H1 (cell line): Measurements from ENCODE around the gene PTS. TPM values are rescaled to one million over a fixed set of nuclear protein-coding genes. Genes with fewer than 3 reads are reported as not detected.

ENCODE experiments used
- CTCF ChIA-PET: fragments of 300-600 bp; sonication (Branson Sonifier 250); formaldehyde crosslinking; loops from one replicate; lab custom pipeline; 2021; ENCODE audit not compliant: partially characterized antibody; lab: Charles Lee
- POLR2A ChIA-PET: fragments of 300-600 bp; sonication (Branson Sonifier 250); formaldehyde crosslinking; loops from one replicate; lab custom pipeline; 2021; ENCODE audit warnings: inconsistent platforms; ENCODE audit not compliant: partially characterized antibody; lab: Charles Lee
- DNase-seq, 2 experiments: peaks; one replicate each; pipeline versions ENCODE4 v3.0.0 to v3.0.0-alpha.2; 2010 to 2022; ENCODE audit warnings: low spot score in 2 of 2, low read depth in 1 of 2, mixed read lengths in 1 of 2
- FAIRE-seq: peaks from 2 replicates; lab custom pipeline; 2011; peaks lifted over from hg19 to GRCh38; lab: Jason Lieb, UNC
- H2AFZ ChIP-seq: 2 replicates; pipeline ENCODE4 v1.8.1; 2012; ENCODE audit warnings: low read length, inconsistent platforms
- H2AK5ac ChIP-seq: 2 replicates; pipeline ENCODE4 v1.6.1; 2013; ENCODE audit warnings: low read depth, low read length
- H2BK120ac ChIP-seq: replicated peaks from 2 replicates; pipeline ENCODE3; 2013; ENCODE audit warnings: low read depth, low read length, inconsistent platforms
- H2BK12ac ChIP-seq: 2 replicates; pipeline ENCODE4 v1.6.1; 2013; ENCODE audit warnings: low read depth, low read length
- H2BK15ac ChIP-seq: 2 replicates; pipeline ENCODE4 v1.6.1; 2013; ENCODE audit warnings: low read length
- H2BK20ac ChIP-seq: 2 replicates; pipeline ENCODE4 v1.6.1; 2013; ENCODE audit warnings: low read length
- H2BK5ac ChIP-seq: 2 replicates; pipeline ENCODE4 v1.6.1; 2013; ENCODE audit warnings: low read depth, low read length
- H3K14ac ChIP-seq: 2 replicates; pipeline ENCODE4 v1.6.1; 2013; ENCODE audit warnings: inconsistent platforms; ENCODE audit not compliant: insufficient read length
- H3K18ac ChIP-seq: 2 replicates; pipeline ENCODE4 v1.6.1; 2013; ENCODE audit warnings: low read length; ENCODE audit errors: extremely low read depth
- H3K23ac ChIP-seq: 2 replicates; pipeline ENCODE4 v1.6.1; 2013; ENCODE audit warnings: inconsistent platforms; ENCODE audit not compliant: insufficient read length
- H3K23me2 ChIP-seq: 2 replicates; pipeline ENCODE4 v1.6.1; 2013; ENCODE audit warnings: low read depth, low read length
- H3K27ac ChIP-seq: 2 replicates; pipeline ENCODE4 v1.6.1; 2011; ENCODE audit warnings: low read depth, low read length, inconsistent platforms
- H3K27me3 ChIP-seq, 4 experiments: replicated peaks in 1 of 4; 1 replicate in 1 of 4; 2 replicates in 3 of 4; pipeline versions ENCODE4 v1.6.1 to v1.8.1; 2011 to 2013; ENCODE audit warnings: low read length in 3 of 4, mild to moderate bottlenecking in 3 of 4, inconsistent platforms in 2 of 4, mixed read lengths in 2 of 4, moderate library complexity in 1 of 4; ENCODE audit not compliant: control insufficient read depth in 3 of 4, insufficient read depth in 3 of 4; ENCODE audit errors: extremely low read depth in 1 of 4
- H3K36me3 ChIP-seq, 4 experiments: 2 replicates each; pipeline versions ENCODE4 v1.6.1 to v1.8.1; 2011 to 2013; ENCODE audit warnings: mild to moderate bottlenecking in 4 of 4, low read length in 3 of 4, moderate library complexity in 2 of 4, control low read depth in 1 of 4, inconsistent platforms in 1 of 4; ENCODE audit not compliant: insufficient read depth in 4 of 4, control insufficient read depth in 2 of 4
- H3K4ac ChIP-seq: replicated peaks from 2 replicates; pipeline ENCODE3; 2013; ENCODE audit warnings: low read length, low read depth, mixed read lengths, inconsistent platforms; ENCODE audit not compliant: insufficient read length
- H3K4me1 ChIP-seq, 4 experiments: replicated peaks in 1 of 4; 1 replicate in 1 of 4; 2 replicates in 3 of 4; pipeline versions ENCODE4 v1.6.1 to v1.8.1; 2011 to 2013; ENCODE audit warnings: low read length in 3 of 4, inconsistent platforms in 2 of 4, mixed read lengths in 1 of 4; ENCODE audit not compliant: insufficient read depth in 4 of 4, control insufficient read depth in 3 of 4
- H3K4me2 ChIP-seq, 2 experiments: 2 replicates each; pipeline versions ENCODE4 v1.6.1 to v1.8.1; 2011 to 2013; ENCODE audit warnings: low read depth in 2 of 2, low read length in 2 of 2, control low read depth in 1 of 2, inconsistent platforms in 1 of 2, mild to moderate bottlenecking in 1 of 2; ENCODE audit not compliant: insufficient read depth in 1 of 2
- H3K4me3 ChIP-seq, 4 experiments: fragments of 200-600, 300-600 bp in 1 of 4; sonication (generic), shearing (Covaris generic), sonication (Bioruptor Twin) in 1 of 4; 2 replicates each; pipeline versions ENCODE4 v1.5.1 to v1.8.1; 2011 to 2016; ENCODE audit warnings: low read length in 4 of 4, low read depth in 3 of 4, control low read depth in 2 of 4, inconsistent platforms in 2 of 4, mild to moderate bottlenecking in 2 of 4, mixed read lengths in 1 of 4, moderate library complexity in 1 of 4; ENCODE audit not compliant: insufficient read depth in 2 of 4; ENCODE audit errors: extremely low read depth in 1 of 4
- H3K56ac ChIP-seq: replicated peaks from 2 replicates; pipeline ENCODE3; 2013; ENCODE audit warnings: low read depth, mild to moderate bottlenecking, mixed read lengths, low read length, inconsistent platforms; ENCODE audit not compliant: insufficient read length
- H3K79me1 ChIP-seq: 2 replicates; pipeline ENCODE4 v1.6.1; 2013; ENCODE audit warnings: low read depth, low read length, control low read depth
- H3K79me2 ChIP-seq, 2 experiments: 2 replicates each; pipeline versions ENCODE4 v1.6.1 to v1.8.1; 2012 to 2013; ENCODE audit warnings: low read length in 2 of 2, mild to moderate bottlenecking in 2 of 2, inconsistent platforms in 1 of 2; ENCODE audit not compliant: insufficient read depth in 2 of 2, control insufficient read depth in 1 of 2
- H3K9ac ChIP-seq, 4 experiments: replicated peaks in 1 of 4; 1 replicate in 1 of 4; 2 replicates in 3 of 4; pipeline versions ENCODE4 v1.6.1 to v1.8.1; 2011 to 2013; ENCODE audit warnings: low read depth in 3 of 4, low read length in 3 of 4, control low read depth in 2 of 4, mild to moderate bottlenecking in 2 of 4, moderate library complexity in 2 of 4, inconsistent platforms in 1 of 4; ENCODE audit errors: extremely low read depth in 1 of 4
- H3K9me3 ChIP-seq, 2 experiments: 2 replicates each; pipeline versions ENCODE4 v1.6.1 to v1.8.1; 2012 to 2013; ENCODE audit warnings: mild to moderate bottlenecking in 2 of 2, moderate library complexity in 2 of 2, control low read depth in 1 of 2, inconsistent platforms in 1 of 2, low read depth in 1 of 2, low read length in 1 of 2, mixed read lengths in 1 of 2; ENCODE audit not compliant: insufficient read depth in 2 of 2
- H4K20me1 ChIP-seq, 2 experiments: replicated peaks in 1 of 2; 2 replicates each; pipeline versions ENCODE3 to v1.8.1; 2011 to 2013; ENCODE audit warnings: inconsistent platforms in 2 of 2, low read length in 2 of 2, mild to moderate bottlenecking in 1 of 2; ENCODE audit not compliant: insufficient read depth in 2 of 2, control insufficient read depth in 1 of 2
- H4K5ac ChIP-seq: 2 replicates; pipeline ENCODE4 v1.6.1; 2013; ENCODE audit warnings: low read length, low read depth, mixed read lengths, inconsistent platforms; ENCODE audit not compliant: insufficient read length
- H4K8ac ChIP-seq: 2 replicates; pipeline ENCODE4 v1.8.0; 2013; ENCODE audit warnings: mild to moderate bottlenecking, moderate library complexity, low read length, inconsistent platforms; ENCODE audit not compliant: insufficient read depth; ENCODE audit errors: extremely low read depth
- H4K91ac ChIP-seq: replicated peaks from 2 replicates; pipeline ENCODE3; 2013; ENCODE audit warnings: low read length, mixed read lengths, inconsistent platforms; ENCODE audit not compliant: insufficient read length
- BRCA1 ChIP-seq: IDR thresholded peaks from 2 replicates; pipeline ENCODE4 v1.6.1; 2012; ENCODE audit warnings: low read depth, low read length, improper control_type of control experiment
- FOSL1 ChIP-seq: IDR thresholded peaks from 2 replicates; pipeline ENCODE4 v1.6.1; 2011; ENCODE audit warnings: mild to moderate bottlenecking, low read depth, low read length, moderate library complexity; ENCODE audit not compliant: insufficient read depth
- MAFK ChIP-seq: IDR thresholded peaks from 2 replicates; pipeline ENCODE4 v1.6.1; 2012; ENCODE audit warnings: low read depth, mild to moderate bottlenecking, improper control_type of control experiment, low read length
- NRF1 ChIP-seq: IDR thresholded peaks from 2 replicates; pipeline ENCODE4 v1.6.1; 2011; ENCODE audit warnings: mild to moderate bottlenecking, low read depth, low read length, improper control_type of control experiment
- PHF8 ChIP-seq: fragments of 200-600 bp; sonication (generic); conservative IDR thresholded peaks from 2 replicates; pipeline ENCODE4 v1.7.1; 2012; ENCODE audit warnings: low read depth, mild to moderate bottlenecking, inconsistent platforms, low read length, moderate library complexity
- SIX5 ChIP-seq: IDR thresholded peaks from 2 replicates; pipeline ENCODE4 v1.6.1; 2011; ENCODE audit warnings: mild to moderate bottlenecking, low read depth, low read length
- SP4 ChIP-seq: IDR thresholded peaks from 2 replicates; pipeline ENCODE4 v1.6.1; 2012; ENCODE audit warnings: low read length, inconsistent platforms
- WGBS, 2 experiments: shearing (Covaris generic) in 1 of 2; methylation state at CpG; one replicate each; pipeline versions ENCODE4 v1.1.6 to v1.1.7; 2013 to 2015; ENCODE audit warnings: low lambda C conversion rate in 2 of 2, mixed read lengths in 2 of 2, inconsistent platforms in 1 of 2, low coverage in 1 of 2, missing lambda C conversion rate in 1 of 2; ENCODE audit not compliant: insufficient replicate concordance in 2 of 2, insufficient coverage in 1 of 2, insufficient read length in 1 of 2; ENCODE audit errors: extremely low coverage in 1 of 2, missing lambda C conversion rate in 1 of 2; 5-methylcytosine and 5-hydroxymethylcytosine counted together
- polyA plus RNA-seq, 7 experiments: library from polyadenylated mRNA; depleted of rRNA in 3 of 7; stranded (reverse) in 5 of 7; unstranded in 2 of 7; fragments of >200 nt in 5 of 7; fragments of 200-250 nt in 2 of 7; gene quantifications; 1 replicate in 5 of 7; 2 replicates in 1 of 7; 4 replicates in 1 of 7; pipeline versions ENCODE4 v1.2.1 to v1.2.3, GENCODE V29; 2011 to 2013; ENCODE audit warnings: missing spikeins in 2 of 7, mixed read lengths in 2 of 7
- total RNA-seq: library from RNA; stranded (reverse); fragmentation: NEBNext Ultra II Directional; extraction: Animal tissue kit (Norgen Biotek cat#: 25700); gene quantifications from 2 replicates; pipeline ENCODE4 v1.2.1, GENCODE V29; 2021

Gene PTS
- total and polyA plus RNA-seq, 2 of the 8 experiments (the other 6 are each of a cell fraction or from before 2014, with no cell fraction given) = 18.3 to 25.9 TPM

DNA sequence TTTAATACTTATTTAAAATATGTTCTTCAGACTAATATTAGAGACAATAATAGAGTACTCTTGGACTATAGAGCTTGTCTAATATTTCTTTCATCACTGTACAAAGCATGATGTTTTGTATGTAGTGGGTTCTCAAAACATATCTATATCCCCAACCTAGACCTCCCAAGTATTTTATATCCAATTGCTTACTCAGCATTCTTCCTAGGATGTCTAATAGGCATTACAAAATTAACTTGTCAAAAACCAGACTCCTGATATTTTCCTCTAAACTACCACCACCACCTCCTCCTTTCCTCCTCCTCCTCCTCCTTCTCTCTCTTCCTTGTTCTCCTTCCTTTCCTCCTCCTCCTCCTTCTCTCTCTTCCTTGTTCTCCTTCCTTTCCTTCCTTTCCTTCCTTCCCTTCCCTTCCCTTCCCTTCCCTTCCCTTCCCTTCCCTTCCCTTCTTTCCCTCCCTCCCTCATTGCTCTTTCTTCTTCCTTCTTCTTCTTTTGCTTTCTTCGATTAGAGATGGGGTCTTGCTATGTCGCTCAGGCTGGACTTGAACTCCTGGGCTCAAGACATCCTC is 29.6 kb upstream of the PTS start:
- WGBS, 2 experiments = 95% methylated on average over 2 of the region's 2 CpGs; no CpG with 5 or more reads in 1 of the 2 experiments
- H3K9me3 ChIP-seq = no peaks in the 10 kb centered on the region
- H3K27ac ChIP-seq = no peak overlapping the region
- no peaks in the 10 kb centered on the region for H3K23me2 ChIP-seq
- TF ChIP-seq PHF8 = no peak
- no peak for TF ChIP-seq SIX5
- TF ChIP-seq SP4 = no peak
- no peak for TF ChIP-seq FOSL1
- TF ChIP-seq NRF1 = no peak
- peak; percentile 49; the same call in 1 of the 2 replicates for TF ChIP-seq MAFK
- no peak for TF ChIP-seq BRCA1
- H3K18ac ChIP-seq = no peak overlapping the region
- H2AK5ac ChIP-seq = no peak overlapping the region
- H2BK15ac ChIP-seq = no peak overlapping the region
- no peak overlapping the region for H2BK120ac ChIP-seq
- no peak overlapping the region for H3K9ac ChIP-seq
- H3K36me3 ChIP-seq = no peaks in the 10 kb centered on the region
- H3K14ac ChIP-seq = no peak overlapping the region
- FAIRE-seq = no peak
- CTCF ChIA-PET = interaction anchor here (1.5 kb wide), 1 partner anchor 21 kb away, joined by 4 read pairs; the partner anchor contains the start of gene BCO2
- no peak overlapping the region for H4K91ac ChIP-seq
- POLR2A ChIA-PET = no interaction called here
- H3K56ac ChIP-seq = no peak overlapping the region
- H4K20me1 ChIP-seq = no peaks in the 10 kb centered on the region
- H3K79me2 ChIP-seq = no peaks in the 10 kb centered on the region
- H2AFZ ChIP-seq = no peak overlapping the region
- H2BK5ac ChIP-seq = no peak overlapping the region
- H3K4ac ChIP-seq = no peak overlapping the region
- no peak overlapping the region for H3K23ac ChIP-seq
- H2BK20ac ChIP-seq = no peak overlapping the region
- no peak overlapping the region for H3K4me3 ChIP-seq
- H3K4me1 ChIP-seq = no peaks in the 10 kb centered on the region
- no peak overlapping the region for H4K5ac ChIP-seq
- H4K8ac ChIP-seq = no peak overlapping the region
- no peak overlapping the region for H3K4me2 ChIP-seq
- no peak for DNase-seq
- H2BK12ac ChIP-seq = no peak overlapping the region
- H3K27me3 ChIP-seq = no peaks in the 10 kb centered on the region; a peak in 1 of 7 replicates
- no peaks in the 10 kb centered on the region for H3K79me1 ChIP-seq
